Memory B cell (primary cell): ENCODE measurements around the gene PRKAR1B.

Experiments used
- ATAC-seq: fragments of 150-1000 bp; cut with Tn5 transposase; 2 replicates; pipeline ENCODE4 v1.10.0; 2021; ENCODE audit warnings: low read depth, mild to moderate bottlenecking, moderate library complexity
- DNase-seq, 2 donors: peaks; one replicate each; pipeline ENCODE4 v3.0.0; 2022; ENCODE audit warnings: low spot score in 2 of 2
- H3K27ac Mint-ChIP-seq: one replicate; pipeline ENCODE4 v1.8.0; 2022; ENCODE audit warnings: mild to moderate bottlenecking, moderate library complexity, mixed read lengths
- H3K27me3 Mint-ChIP-seq: one replicate; pipeline ENCODE4 v1.8.0; 2022; ENCODE audit warnings: mixed read lengths
- H3K36me3 Mint-ChIP-seq: one replicate; pipeline ENCODE4 v1.8.0; 2022; ENCODE audit warnings: mild to moderate bottlenecking, mixed read lengths
- H3K4me1 Mint-ChIP-seq: one replicate; pipeline ENCODE4 v1.8.0; 2022; ENCODE audit warnings: mixed read lengths
- H3K4me3 Mint-ChIP-seq: one replicate; pipeline ENCODE4 v1.8.0; 2022; ENCODE audit warnings: mild to moderate bottlenecking, moderate library complexity, mixed read lengths
- H3K9me3 Mint-ChIP-seq: one replicate; pipeline ENCODE4 v1.8.0; 2022; ENCODE audit warnings: mixed read lengths

PRKAR1B gene

GRCh38 chr7:521221-522070 lies 205.6 kb downstream of the PRKAR1B start:
- peak overlapping the region; percentile 68 for H3K27ac Mint-ChIP-seq
- no peaks in the 10 kb centered on the region for H3K9me3 Mint-ChIP-seq
- peak overlapping the region; percentile 81 for H3K4me3 Mint-ChIP-seq
- ATAC-seq (peak; percentile 47), DNase-seq (peak; percentile 24 to 41)
- peaks cover 15% of the 10 kb centered on the region for H3K4me1 Mint-ChIP-seq
- H3K27me3 Mint-ChIP-seq, result peaks cover 6% of the 10 kb centered on the region
- H3K36me3 Mint-ChIP-seq, result no peaks in the 10 kb centered on the region

DNA sequence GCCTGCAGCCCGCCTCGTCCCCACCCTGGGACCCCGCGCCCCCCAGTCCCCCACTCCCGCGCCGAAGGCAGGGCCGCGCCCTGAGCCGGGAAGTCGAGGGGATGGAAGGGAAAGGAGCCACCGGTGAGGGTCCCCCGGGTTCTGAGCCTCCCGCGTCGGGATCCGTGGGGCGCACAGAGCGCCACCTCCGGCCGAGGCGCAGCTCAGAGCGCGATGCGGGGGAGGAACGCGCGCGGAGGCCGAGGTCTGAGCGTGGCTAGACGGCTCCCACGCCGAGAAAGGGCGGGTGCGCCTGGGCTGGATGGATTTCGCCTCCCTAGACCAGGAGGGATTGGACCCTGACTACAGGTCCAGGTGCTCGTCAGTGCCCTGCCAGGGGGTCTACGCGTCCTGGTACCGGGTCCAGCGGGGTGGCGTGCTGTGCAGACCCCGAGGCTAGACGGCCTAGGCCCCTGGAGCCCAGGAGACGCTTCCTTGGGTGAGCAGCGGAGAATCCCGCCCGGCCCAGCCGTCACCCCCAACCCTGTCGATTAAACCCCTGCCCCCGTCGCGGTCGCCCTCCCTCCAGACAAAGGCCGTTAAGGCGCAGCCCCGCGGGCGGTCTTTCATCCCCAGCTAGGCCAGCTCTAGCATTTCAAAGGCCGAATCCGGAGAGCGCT lies 206.4 kb downstream of the PRKAR1B start:
- Mint-ChIP-seq H3K4me3 (peak overlapping the region; percentile 51), H3K4me1 (peaks cover 15% of the 10 kb centered on the region), H3K27me3 (peaks cover 6% of the 10 kb centered on the region), H3K27ac (no peak overlapping the region), H3K36me3 (no peaks in the 10 kb centered on the region), H3K9me3 (no peaks in the 10 kb centered on the region)
- DNase-seq, result peak in 1 of 2 donors; percentile 25
- ATAC-seq, result no peak

DNA sequence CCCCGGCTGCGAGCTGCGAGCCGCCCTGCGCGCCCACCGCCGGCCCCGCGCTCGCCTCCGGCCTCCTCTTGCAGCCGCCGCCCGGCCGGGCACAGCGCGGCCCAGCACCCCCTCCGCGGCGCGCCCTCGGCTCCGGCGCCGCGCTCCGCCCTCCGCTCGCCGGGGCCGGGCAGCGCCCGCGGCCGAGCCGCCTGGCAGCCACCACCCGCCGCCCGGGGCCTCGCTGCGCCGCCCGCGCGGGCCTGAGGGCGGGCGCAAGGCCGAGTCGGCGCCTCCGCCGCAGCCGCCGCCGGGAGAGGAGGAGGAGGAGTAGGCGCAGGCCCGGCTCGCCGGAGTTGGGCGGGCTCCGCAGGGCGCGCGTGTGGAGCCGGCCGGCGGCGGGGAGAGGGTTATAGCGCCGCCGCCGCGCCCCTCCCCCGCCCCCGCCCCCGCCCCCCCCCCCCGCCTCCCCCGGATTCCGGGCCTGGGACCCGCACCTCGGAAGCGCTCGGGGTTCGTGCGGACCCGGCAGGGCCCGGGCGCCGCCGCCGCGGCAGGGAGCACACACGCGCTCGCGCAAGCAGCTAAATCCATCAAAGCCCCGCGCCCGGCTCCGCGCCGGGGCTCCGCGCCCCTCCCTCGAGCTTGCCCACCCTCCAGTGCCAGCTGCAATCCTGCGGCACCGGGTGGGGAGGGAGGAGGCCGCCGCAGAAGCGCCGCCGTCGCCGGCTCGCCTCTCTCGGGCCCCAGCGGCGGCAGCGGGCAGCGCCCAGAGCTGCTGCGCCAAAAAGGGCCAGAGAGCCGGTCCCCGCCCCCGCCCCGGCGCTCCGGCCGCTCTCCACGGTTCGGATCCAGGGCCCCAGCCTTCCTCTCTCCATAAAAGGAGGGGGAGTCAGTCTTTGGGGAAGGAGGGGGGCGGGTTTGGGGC lies 207.3 kb downstream of the PRKAR1B start, which contains the start of gene PDGFA:
Gene PDGFA, minus strand, starts transcription at position 363 of the 907 bp plus-strand sequence. CDS start 845 bp downstream, outside the sequence.
- H3K27ac Mint-ChIP-seq, result peak within 1 kb of the TSS; percentile 77
- no peaks in the 10 kb centered on the region for H3K9me3 Mint-ChIP-seq
- peak in 1 of 2 donors; percentile 40 for DNase-seq
- peaks cover 15% of the 10 kb centered on the region for H3K4me1 Mint-ChIP-seq
- ATAC-seq, result no peak
- no peaks in the 10 kb centered on the region for H3K36me3 Mint-ChIP-seq
- peak within 1 kb of the TSS; percentile 83 for H3K4me3 Mint-ChIP-seq
- peaks cover 6% of the 10 kb centered on the region for H3K27me3 Mint-ChIP-seq

- H3K27ac Mint-ChIP-seq, result peak overlapping the region; percentile 77
- peaks cover 15% of the 10 kb centered on the region for H3K4me1 Mint-ChIP-seq
- H3K4me3 Mint-ChIP-seq, result peak overlapping the region; percentile 83
- no peaks in the 10 kb centered on the region for H3K36me3 Mint-ChIP-seq
- ATAC-seq (no peak), DNase-seq (peak in 1 of 2 donors; percentile 34)
- H3K9me3 Mint-ChIP-seq, result no peaks in the 10 kb centered on the region
- peaks cover 6% of the 10 kb centered on the region for H3K27me3 Mint-ChIP-seq
These were observed 208.2 kb downstream of the PRKAR1B start for GRCh38 chr7:518630-519483.

DNA sequence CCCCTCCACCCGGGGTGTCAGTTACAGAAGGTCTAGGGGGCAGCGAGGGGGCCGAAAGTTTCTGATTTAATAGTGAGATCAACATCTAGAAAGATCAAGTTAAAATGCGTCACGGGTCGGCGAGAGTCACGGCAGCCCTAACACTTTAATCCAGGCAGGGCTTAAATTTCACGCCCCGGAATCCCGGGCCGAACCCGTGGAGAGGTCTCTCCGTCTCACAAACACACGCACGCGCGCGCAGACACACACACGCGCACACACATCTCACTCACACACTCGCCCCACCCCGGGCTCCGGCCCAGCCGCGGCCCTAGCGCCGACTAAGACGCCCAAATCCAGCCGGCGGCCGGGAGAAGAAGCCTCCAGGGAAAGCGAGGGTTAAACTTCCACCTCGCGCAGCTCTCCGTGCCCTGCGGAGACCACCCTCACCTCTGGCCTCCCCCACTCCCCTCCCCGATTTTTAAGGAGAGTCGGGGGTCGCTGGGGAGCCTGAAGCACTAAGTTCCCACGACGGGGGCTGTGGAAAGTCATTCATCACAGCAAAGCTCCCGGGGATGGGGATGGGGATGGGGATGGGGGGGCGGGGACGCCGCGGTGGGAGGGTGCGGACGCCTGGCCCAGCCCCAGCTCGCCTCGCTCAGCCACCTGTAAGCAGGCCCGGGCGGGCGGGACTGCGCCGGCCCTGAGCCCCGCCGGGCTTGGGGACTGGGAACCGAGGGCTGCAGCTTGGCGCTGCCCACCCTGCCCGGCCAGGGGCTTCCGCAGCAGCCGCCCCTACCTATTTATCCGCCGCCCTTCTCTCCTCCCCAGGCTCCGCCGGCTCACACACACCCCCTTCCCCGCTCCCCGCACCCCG lies 209.1 kb downstream of the PRKAR1B start:
- DNase-seq (no peak), ATAC-seq (no peak)
- Mint-ChIP-seq H3K36me3 (no peaks in the 10 kb centered on the region), H3K4me1 (peaks cover 15% of the 10 kb centered on the region), H3K4me3 (peak overlapping the region; percentile 83), H3K27ac (peak overlapping the region; percentile 77), H3K27me3 (peaks cover 6% of the 10 kb centered on the region), H3K9me3 (no peaks in the 10 kb centered on the region)

- Mint-ChIP-seq H3K9me3 (no peaks in the 10 kb centered on the region), H3K4me3 (peak overlapping the region; percentile 21), H3K27me3 (peaks cover 4% of the 10 kb centered on the region), H3K36me3 (no peaks in the 10 kb centered on the region), H3K27ac (no peak overlapping the region), H3K4me1 (peaks cover 13% of the 10 kb centered on the region)
- DNase-seq (no peak), ATAC-seq (no peak)
These were observed 210.2 kb downstream of the PRKAR1B start for GRCh38 chr7:516606-517456.

- peaks cover 10% of the 10 kb centered on the region for H3K4me1 Mint-ChIP-seq
- no peak overlapping the region for H3K4me3 Mint-ChIP-seq
- ATAC-seq, result no peak
These were observed 210.9 kb downstream of the PRKAR1B start for GRCh38 chr7:516216-516605.

DNA sequence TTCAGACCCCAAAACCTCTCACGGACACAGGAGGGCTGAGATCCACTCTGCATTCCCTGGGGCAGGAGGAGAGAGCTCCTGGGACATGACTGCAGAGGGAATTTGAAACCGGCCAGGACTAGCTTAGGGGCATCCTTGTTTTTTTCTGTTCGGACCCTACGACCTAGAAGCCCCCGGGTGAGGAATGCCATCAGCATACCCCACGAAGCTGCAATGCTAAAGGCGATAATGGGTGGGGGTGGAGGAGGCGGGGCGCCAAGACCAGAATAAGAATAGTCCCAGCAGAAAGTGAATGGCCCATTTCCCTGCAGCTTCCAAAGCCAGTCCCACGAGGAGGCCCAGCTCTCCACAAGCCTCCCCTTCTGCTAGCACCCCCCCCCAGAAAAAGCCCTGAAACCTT lies 211.5 kb downstream of the PRKAR1B start:
- Mint-ChIP-seq H3K27ac (no peak overlapping the region), H3K27me3 (peaks cover 4% of the 10 kb centered on the region), H3K4me1 (peaks cover 6% of the 10 kb centered on the region), H3K36me3 (no peaks in the 10 kb centered on the region), H3K9me3 (no peaks in the 10 kb centered on the region), H3K4me3 (no peak overlapping the region)
- ATAC-seq (no peak), DNase-seq (no peak)

More at GRCh38 chr7:516216-516605, 210.9 kb downstream of the PRKAR1B start:
- H3K27me3 Mint-ChIP-seq, result peaks cover 4% of the 10 kb centered on the region
- DNase-seq, result no peak
- no peak overlapping the region for H3K27ac Mint-ChIP-seq
- H3K36me3 Mint-ChIP-seq, result no peaks in the 10 kb centered on the region
- H3K9me3 Mint-ChIP-seq, result no peaks in the 10 kb centered on the region

DNA sequence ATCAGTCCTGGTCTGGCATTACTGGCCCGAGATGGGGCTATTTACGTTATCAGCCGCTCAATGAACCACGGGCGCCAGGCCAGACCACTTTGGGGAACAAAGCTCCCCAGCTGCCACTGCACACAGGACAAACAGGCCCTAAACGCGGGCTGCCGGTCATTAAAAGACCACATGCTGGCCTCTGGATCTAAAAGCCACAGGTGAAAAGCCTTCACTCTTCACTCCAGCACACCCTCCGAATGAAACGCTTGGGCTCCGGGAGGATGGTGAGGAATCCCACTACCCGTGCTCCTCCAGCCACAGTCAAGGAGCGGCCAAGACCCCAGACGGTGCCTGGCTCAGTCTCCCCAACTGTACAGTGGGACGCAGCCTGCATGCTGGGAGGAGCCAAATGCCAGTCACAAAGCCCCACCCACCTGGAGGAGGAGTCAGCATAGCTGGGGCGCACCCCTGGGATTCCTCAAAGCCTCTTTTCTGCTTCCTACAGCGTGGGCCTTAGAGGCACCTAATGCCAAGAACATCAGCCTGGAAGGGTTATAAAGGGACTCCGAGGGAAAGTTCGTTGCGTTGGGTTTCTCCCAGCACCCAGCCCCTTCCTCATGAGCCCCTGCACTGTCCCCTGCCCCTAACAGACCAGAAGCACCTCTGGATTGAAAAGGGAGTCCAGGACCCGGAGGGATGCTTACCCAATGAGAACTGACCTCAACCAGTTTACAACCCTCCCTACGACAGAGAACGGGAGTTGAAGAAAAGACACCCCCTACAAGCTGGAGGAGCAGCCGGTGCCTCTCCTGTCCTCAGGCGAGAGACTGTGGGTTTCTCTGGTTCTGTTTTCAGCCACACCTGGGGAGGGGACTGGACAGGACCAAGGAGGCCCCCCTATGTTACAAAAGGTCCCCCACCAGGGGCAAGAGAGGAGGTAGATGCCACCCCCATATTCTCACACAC lies 212.2 kb downstream of the PRKAR1B start:
- peaks cover 4% of the 10 kb centered on the region for H3K27me3 Mint-ChIP-seq
- no peaks in the 10 kb centered on the region for H3K9me3 Mint-ChIP-seq
- no peak overlapping the region for H3K4me3 Mint-ChIP-seq
- DNase-seq (no peak), ATAC-seq (no peak)
- H3K27ac Mint-ChIP-seq, result no peak overlapping the region
- peaks cover 6% of the 10 kb centered on the region for H3K4me1 Mint-ChIP-seq
- H3K36me3 Mint-ChIP-seq, result no peaks in the 10 kb centered on the region

- H3K4me3 Mint-ChIP-seq, result no peak overlapping the region
- DNase-seq (no peak), ATAC-seq (no peak)
- peaks cover 4% of the 10 kb centered on the region for H3K27me3 Mint-ChIP-seq
- H3K36me3 Mint-ChIP-seq, result no peaks in the 10 kb centered on the region
- no peaks in the 10 kb centered on the region for H3K9me3 Mint-ChIP-seq
- peaks cover 6% of the 10 kb centered on the region for H3K4me1 Mint-ChIP-seq
- no peak overlapping the region for H3K27ac Mint-ChIP-seq
These were observed 212.8 kb downstream of the PRKAR1B start for GRCh38 chr7:514242-514641.
